ENCODE data around the gene NCKAP5. TPM values are rescaled to one million over a fixed set of nuclear protein-coding genes. Genes with fewer than 3 reads are reported as not detected.

Gene NCKAP5
- total and polyA plus RNA-seq, 2 of the 8 experiments (the other 6 are each of a cell fraction or from before 2014, with no cell fraction given): 0.27 to 0.86 TPM

DNA sequence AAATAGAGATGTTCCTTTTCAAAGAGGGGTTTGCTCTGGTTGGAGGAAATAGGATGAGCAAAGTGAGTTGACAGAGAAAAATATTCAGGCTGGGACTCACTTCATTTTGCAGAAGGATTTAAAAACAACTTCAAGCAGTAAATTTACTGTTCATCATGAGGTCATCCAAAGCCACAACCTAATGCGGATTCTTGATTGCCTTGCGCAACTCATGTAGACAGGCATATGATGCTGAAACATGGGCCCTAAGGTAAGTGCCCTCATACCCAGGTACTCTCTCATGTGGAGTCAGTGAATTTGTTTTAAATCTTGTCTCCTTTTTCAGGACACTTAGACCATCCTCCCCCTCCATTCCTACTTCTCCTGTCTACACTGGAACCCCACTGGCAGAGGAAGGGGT is 846.3 kb downstream of the NCKAP5 start:
- Histone ChIP-seq H2BK15ac (ENCODE audit: low read length) (no peak overlapping the region), H3K18ac (ENCODE audit: extremely low read depth, low read length) (no peak overlapping the region), H3K4me1 (replicated peaks in 1 of 4; ENCODE audit: control insufficient read depth in 3 of 4, insufficient read depth in 4 of 4, low read length in 3 of 4) (no peaks in the 10 kb centered on the region), H4K5ac (ENCODE audit: insufficient read length, low read depth, low read length) (no peak overlapping the region), H2BK20ac (ENCODE audit: low read length) (no peak overlapping the region), H3K79me1 (ENCODE audit: low read depth, low read length) (no peaks in the 10 kb centered on the region), H3K4me2 (ENCODE audit: insufficient read depth in 1 of 2, low read depth in 2 of 2, low read length in 2 of 2) (no peak overlapping the region), H2BK5ac (ENCODE audit: low read depth, low read length) (no peak overlapping the region), H3K9ac (replicated peaks in 1 of 4; ENCODE audit: extremely low read depth in 1 of 4, low read depth in 3 of 4, low read length in 3 of 4) (no peak overlapping the region), H4K20me1 (replicated peaks in 1 of 2; ENCODE audit: control insufficient read depth in 1 of 2, insufficient read depth in 2 of 2, low read length in 2 of 2) (no peaks in the 10 kb centered on the region), H2BK120ac (replicated peaks; ENCODE audit: low read depth, low read length) (no peak overlapping the region), H2AFZ (ENCODE audit: low read length) (no peak overlapping the region), H3K9me3 (ENCODE audit: insufficient read depth in 2 of 2, low read depth in 1 of 2, low read length in 1 of 2) (no peaks in the 10 kb centered on the region), H3K23ac (ENCODE audit: insufficient read length) (no peak overlapping the region), H3K27ac (ENCODE audit: low read depth, low read length) (no peak overlapping the region), H3K36me3 (ENCODE audit: control insufficient read depth in 2 of 4, insufficient read depth in 4 of 4, low read length in 3 of 4) (no peaks in the 10 kb centered on the region), H4K8ac (ENCODE audit: extremely low read depth, insufficient read depth, low read length) (no peak overlapping the region), H3K79me2 (ENCODE audit: control insufficient read depth in 1 of 2, insufficient read depth in 2 of 2, low read length in 2 of 2) (no peaks in the 10 kb centered on the region), H2AK5ac (ENCODE audit: low read depth, low read length) (no peak overlapping the region), H3K27me3 (replicated peaks in 1 of 4; ENCODE audit: control insufficient read depth in 3 of 4, extremely low read depth in 1 of 4, insufficient read depth in 3 of 4, low read length in 3 of 4) (no peaks in the 10 kb centered on the region), H3K4me3 (ENCODE audit: extremely low read depth in 1 of 4, insufficient read depth in 2 of 4, low read depth in 3 of 4, low read length in 4 of 4) (no peak overlapping the region), H3K56ac (replicated peaks; ENCODE audit: insufficient read length, low read depth, low read length) (no peak overlapping the region), H4K91ac (replicated peaks; ENCODE audit: insufficient read length, low read length) (no peak overlapping the region), H3K14ac (ENCODE audit: insufficient read length) (no peak overlapping the region), H3K4ac (replicated peaks; ENCODE audit: insufficient read length, low read depth, low read length) (no peak overlapping the region), H3K23me2 (ENCODE audit: low read depth, low read length) (no peaks in the 10 kb centered on the region), H2BK12ac (ENCODE audit: low read depth, low read length) (no peak overlapping the region)
- DNase-seq (ENCODE audit: low read depth in 1 of 2, low spot score in 2 of 2) (no peak), FAIRE-seq (no peak)
- 100% methylated on average over 2 of the region's 2 CpGs; no CpG with 5 or more reads in 1 of the 2 experiments for WGBS, 2 experiments (ENCODE audit: extremely low coverage in 1 of 2, insufficient coverage in 1 of 2, insufficient read length in 1 of 2, insufficient replicate concordance in 2 of 2, low coverage in 1 of 2, low lambda C conversion rate in 2 of 2, missing lambda C conversion rate in 1 of 2)
- CTCF ChIA-PET (ENCODE audit: partially characterized antibody): no interaction called here
- POLR2A ChIA-PET (ENCODE audit: partially characterized antibody): interaction anchor here (0.6 kb wide), 1 partner anchor 132 kb away, joined by 3 read pairs; no protein-coding TSS in a partner anchor
- peak; percentile 21; the same call in 1 of the 2 replicates for TF ChIP-seq CEBPB (IDR thresholded peaks at IDR 0.05; ENCODE audit: low read depth, low read length)
- no peak for TF ChIP-seq KDM5A (IDR thresholded peaks at IDR 0.05; ENCODE audit: low read length)
